ENCODE measurements around the gene TGFBR3. TPM values are rescaled to one million over a fixed set of nuclear protein-coding genes. Genes with fewer than 3 reads are reported as not detected.

The TGFBR3 gene
- total RNA-seq, 1 donor from 2014 or later: 158 TPM

DNA sequence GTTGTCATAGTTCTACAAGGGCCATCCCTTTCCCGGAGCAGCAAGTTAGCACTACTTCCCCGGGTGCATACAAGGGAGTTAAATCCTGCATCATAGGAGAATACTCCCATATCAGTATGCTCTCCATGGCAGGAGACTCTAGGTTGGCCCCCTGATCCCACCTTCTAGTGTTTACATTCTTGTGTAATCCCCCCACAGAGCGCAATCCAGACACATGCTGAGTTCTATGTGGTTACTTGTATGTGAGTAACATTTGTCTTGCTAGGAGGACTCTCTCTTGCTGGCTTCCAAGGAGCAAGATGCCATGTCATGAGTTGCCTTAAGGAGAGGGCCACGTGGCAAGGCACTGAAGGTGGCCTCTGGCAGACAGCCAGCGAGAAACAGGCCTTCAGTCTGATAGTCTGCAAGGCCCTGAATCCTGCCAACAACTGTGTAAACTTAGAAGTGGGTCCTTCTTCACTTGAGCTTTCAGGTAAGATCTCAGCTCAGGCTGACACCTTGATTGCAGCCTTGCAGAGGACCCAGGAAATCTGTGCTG is 230.0 kb downstream of the TGFBR3 start:
- no peak for DNase-seq (ENCODE audit: low spot score)

DNA sequence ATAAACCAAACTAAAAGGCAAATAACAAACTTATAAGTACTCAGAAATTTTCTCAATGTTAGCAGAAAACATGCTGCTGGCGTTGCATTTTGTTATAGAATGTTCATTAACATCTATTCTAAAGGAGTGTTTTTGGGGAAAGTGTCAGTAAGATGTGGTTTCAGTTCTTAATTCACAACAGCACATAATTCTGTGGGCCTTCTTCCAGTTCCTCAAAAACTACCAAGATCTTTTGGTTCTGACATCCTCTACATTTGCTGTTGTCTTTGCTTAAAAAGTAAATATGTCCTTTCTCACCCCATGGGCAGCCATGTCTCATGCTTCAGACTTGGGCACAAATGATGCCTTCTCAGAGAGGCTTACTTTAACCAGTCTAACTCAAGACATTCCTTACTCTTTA is 232.8 kb downstream of the TGFBR3 start:
- no peak for DNase-seq (ENCODE audit: low spot score)

DNA sequence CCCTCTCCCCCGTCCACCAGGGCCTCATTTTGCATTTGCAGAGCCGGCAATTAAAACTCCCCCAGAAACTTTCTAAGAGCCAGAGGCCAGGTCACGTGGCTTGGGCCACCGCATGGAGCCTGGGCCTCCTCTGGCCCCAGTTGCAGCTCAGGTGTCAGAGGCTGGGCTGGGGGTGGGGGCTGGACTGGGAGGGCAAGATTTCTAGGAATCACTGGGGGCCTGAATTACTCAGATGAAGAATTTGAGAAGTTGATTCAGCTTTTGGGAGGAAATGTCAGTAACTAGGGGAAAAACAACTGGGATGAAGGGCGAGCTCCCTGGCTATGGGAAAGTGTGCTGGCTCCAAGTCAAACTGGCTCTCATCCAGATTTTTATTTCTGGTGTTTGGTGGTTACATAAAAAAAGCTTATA is 234.3 kb downstream of the TGFBR3 start:
- DNase-seq (ENCODE audit: low spot score): no peak

DNA sequence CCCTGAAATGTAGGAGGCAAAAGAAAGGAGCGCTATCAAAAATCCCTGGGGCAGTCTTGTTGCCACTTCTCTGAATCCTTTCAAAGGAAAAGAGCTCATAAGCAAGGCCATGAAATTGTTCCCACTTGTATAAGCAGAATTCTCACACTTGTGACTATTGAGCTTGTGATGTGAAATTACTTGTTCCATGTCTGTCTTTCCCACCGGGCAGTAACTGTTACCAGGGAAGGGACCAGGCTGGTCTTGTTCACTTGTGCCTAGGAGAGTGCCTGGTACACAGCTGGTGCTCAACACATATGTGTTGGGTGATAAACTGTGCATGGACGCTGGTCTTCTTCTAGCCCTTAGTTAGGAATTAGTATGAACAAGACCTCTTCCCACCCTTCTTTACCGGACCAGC is 234.7 kb downstream of the TGFBR3 start:
- DNase-seq (ENCODE audit: low spot score): no peak

DNA sequence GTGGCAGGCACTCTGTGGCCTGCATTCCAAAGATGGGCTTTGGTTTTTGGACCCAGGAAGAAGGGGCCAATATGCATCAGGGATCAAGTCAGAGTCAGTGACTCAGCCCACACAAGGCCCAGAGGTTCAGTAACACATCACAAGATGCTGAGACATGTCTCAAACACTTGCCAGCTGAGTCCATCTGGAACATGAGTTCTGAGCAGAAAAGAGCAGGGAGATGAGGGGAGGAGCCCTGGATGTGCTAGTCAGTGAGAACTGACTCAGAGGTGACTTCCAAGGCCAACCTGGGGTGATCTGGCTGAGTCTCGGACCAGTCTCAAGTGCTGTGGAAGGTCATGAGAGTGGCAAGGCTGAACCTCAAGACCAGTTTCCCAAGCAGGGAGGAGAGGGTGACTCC is 235.2 kb downstream of the TGFBR3 start:
- DNase-seq (ENCODE audit: low spot score): no peak

DNA sequence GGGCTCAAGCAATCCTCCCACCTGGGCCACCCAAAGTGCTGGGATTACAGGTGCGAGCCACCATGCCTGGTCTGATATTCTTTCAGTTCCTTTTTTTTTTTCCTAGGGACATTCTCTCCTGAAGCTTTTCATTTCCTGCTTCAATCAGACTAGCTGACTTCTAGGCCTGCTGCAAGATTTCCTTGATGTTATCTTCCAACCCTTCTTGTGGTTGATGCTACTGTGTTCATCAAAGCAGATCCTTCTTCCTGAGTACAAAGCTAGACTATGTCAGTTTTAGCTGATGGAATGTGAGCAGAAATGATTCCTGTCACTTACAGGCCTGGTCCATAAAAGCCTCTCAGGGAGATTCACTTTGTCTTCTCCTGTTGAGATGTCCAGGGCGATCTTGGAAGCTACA is 238.9 kb downstream of the TGFBR3 start:
- DNase-seq (ENCODE audit: low spot score): no peak

DNA sequence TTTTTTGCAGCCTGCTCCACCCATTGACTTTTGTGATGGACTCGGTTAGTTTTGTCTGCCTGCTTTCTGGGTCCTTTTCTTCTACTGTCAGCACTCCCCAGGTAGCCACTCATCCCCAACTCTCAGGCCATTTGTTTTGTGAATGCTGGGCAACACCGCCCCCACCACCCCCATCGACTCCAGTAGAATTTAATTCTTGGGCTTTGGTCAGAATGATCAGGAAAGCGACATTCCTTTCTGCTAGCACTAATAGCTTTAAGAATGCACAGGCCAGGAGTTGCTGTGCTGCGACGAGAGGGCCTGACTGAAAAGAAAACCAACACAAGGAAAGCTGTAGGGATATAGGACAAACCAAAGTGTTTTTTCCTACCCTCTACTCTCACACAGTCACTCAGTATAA is 240.9 kb downstream of the TGFBR3 start:
- no peak for DNase-seq (ENCODE audit: low spot score)

DNA sequence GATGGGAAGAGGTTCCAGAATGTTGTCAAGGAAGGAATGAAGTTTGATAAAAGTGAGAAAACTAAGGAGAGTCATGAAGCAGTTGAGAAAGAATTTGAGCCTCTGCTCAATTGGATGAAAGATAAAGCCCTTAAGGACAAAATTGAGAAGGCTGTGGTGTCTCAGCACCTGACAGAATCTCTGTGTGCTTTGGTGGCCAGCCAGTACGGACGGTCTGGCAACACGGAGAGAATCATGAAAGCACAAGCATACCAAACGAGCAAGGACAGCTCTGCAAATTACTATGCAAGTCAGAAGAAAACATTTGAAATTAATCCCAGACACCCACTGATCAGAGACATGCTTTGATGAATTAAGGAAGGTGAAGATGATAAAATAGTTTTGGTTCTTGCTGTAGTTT is 242.5 kb downstream of the TGFBR3 start:
- no peak for DNase-seq (ENCODE audit: low spot score)

DNA sequence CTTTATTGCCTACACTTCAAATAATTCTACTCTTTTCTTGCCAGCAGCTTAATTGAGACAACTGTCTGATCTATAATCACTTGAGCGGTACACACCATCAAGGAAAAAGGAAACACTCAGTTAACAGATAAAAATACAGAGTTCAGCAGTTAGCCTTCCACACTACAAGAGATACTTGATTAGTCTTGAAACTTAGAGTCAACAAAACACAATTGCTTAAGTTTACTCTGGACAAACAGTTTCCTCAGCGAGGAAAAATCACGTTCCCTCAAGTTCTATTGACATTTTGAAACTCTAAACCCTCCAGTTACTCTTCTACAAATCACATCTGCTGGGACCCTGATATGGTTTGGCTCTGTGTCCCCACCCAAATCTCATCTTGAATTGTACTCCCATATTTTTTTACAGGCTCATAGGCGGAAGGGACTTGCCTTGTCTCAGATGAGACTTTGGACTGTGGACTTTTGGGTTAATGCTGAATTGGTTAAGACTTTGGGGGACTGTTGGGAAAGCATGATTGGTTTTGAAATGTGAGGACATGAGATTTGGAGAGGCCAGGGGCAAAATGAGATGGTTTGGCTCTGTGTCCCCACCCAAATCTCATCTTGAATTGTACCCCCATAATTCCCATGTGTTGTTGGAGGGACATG is 244.9 kb downstream of the TGFBR3 start:
- no peak for DNase-seq (ENCODE audit: low spot score)

DNA sequence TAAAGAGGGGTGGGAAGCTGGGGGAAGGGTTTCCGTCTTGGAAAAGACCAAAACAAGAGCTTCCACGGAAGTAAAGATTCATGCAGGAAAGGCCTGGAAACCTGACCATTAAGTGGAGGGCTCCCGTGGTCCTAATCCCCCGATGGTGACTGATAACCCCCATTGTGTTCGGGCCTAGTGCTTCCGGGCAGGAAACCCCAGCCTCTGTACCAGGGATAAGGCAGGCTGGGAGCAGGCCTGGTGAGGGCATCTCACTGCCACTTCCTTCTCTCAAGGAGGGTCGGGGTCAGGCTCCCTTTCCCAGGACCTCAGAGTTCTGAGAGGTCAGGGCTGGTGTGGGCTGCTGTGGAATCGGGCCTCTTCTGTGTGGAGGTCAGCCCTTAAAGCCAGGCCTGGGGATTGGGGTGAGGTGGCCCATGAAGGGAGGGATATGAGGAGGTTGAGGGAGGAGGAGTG is 248.4 kb downstream of the TGFBR3 start:
- DNase-seq (ENCODE audit: low spot score): no peak

DNA sequence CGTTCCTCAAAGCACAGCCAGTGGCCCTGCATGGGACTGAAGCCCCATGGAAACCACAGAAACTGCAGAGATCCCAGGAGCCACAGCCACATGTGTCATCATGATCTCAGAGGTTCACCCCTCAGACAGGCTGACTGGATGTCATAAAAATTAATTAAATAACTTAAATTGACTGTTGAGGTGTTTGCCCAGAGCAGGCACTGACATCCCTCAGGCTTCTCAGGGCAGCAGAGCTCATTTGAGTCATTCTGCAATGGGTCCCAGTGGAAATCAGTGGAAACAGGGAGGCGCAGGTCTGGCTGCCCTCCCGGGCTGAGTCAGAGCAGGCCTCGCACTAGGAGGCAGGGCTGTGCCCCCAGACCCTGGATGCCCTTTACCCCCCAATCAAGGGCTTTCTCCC is 250.2 kb downstream of the TGFBR3 start:
- DNase-seq (ENCODE audit: low spot score): no peak

DNA sequence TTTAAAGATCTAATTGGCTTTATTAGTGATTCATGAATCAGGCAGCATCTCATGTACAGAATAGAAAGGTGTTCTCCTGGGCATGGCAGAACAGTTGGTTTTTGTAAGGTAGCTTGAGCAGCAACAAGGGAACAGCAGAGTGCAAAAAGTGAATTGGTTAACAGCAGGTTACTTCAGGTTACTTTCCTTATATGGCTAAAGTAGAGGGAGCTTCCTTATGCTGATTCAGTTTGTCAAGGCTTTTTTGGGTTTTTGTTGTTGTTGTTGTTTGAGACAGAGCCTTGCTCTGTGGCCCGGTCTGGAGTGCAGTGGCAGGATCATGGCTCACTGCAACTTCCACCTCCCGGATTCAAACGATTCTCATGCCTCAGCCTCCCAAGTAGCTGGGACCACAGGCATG is 252.5 kb downstream of the TGFBR3 start:
- no peak for DNase-seq (ENCODE audit: low spot score)

DNA sequence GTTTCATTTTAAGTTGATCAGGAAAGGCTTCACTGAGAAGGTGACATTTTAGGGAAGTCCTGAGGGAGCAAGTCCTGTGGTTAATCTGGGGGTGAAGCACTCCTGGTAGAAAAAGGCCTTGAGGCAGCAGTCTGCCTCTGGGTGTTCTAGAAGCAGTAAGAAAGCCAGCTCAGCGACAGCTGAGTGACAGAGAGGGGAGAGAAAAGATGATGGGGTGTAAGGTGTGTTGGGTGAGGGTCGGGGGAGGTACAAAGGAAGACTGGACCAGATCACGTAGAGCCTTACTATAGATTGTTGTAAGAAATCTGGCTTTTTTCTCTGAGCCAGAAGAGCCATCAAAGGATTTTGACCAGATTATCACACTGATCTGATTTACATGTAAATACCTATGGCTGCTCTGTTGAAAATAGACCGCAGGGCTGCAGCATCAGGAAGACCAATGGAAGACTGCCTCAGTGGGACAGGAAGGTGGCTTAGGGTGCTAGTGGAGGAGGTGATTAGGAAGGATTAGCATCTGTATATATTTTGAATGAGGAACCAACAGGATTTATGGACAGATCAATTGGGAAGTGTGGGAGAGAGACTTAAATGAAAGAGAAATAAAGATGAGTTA is 254.1 kb downstream of the TGFBR3 start:
- DNase-seq (ENCODE audit: low spot score): no peak

DNA sequence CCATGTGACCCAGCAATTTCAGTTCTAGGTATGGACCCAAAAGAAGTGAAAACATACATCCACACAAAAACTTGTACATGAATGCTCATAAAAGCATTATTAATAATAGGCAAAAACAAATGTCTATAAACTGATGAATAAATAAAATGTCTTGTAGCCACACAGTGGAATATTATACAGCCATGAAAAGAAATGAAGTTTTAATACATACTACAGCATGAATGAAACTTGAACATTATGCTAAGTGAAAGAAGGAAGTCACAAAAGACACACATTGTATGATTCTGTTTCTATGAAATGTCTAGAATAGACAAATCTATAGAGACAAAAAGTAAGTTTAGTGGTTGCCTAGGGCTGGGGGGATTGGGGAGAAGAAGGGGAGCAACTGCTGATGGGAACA is 255.1 kb downstream of the TGFBR3 start:
- DNase-seq (ENCODE audit: low spot score): no peak

Other genes starting within 250 kb of the TGFBR3 start
- gene BRDT, start 63.2 kb upstream of the TGFBR3 start, total RNA-seq: not detected
- gene EPHX4, start 143.8 kb upstream of the TGFBR3 start, total RNA-seq: 0.29 TPM
- gene SETSIP, start 189.3 kb upstream of the TGFBR3 start, total RNA-seq: not detected
- gene BTBD8, start 194.2 kb upstream of the TGFBR3 start, total RNA-seq: 2.1 TPM

All from mesenteric fat pad (tissue), 1 donor.